Measurements from ENCODE around the gene MS4A10. TPM values are rescaled to one million over a fixed set of nuclear protein-coding genes. Genes with fewer than 3 reads are reported as not detected.

MS4A10 gene
- polyA plus RNA-seq, 2 of the 4 experiments (the other 2 are of a cell fraction): not detected

DNA sequence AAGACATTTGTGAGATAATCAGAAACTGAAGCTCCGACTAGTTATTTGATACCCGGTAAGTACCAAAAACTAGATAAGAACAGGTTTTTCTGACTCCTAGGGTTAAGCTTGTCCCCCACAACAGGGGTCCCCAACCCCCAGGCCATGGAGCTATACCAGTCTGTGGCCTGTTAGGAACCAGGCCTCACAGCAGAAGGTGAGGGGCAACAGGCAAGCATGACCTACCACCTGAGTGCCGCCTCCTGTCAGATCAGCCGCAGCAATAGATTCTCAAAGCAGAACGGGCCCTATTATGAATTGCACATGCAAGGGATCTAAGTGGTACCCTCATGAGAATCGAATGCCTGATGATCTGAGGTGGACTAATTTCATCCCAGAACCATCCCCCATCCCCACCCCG lies 1.2 kb upstream of the MS4A10 start:
- ATAC-seq: no peak
- H3K4me1 ChIP-seq: no peaks in the 10 kb centered on the region
- 71% methylated on average over 7 of the region's 7 CpGs for WGBS (ENCODE audit: missing lambda C conversion rate)
- FAIRE-seq: no peak
- ChIA-PET CTCF (interaction anchor here (0.7 to 3.2 kb wide), 4 partner anchors 8 to 47 kb away, joined by 3 to 13 read pairs (median 6); no protein-coding TSS in a partner anchor), POLR2A (no interaction called here)
- DNase-seq (ENCODE audit: low read depth in 1 of 2, low spot score in 1 of 2): no peak
- H3K27ac ChIP-seq: no peak overlapping the region
- no peak overlapping the region for H3K4me2 ChIP-seq
- TF ChIP-seq CHD2 (IDR thresholded peaks at IDR 0.05; ENCODE audit: low read length, partially characterized antibody) (no peak), FOSL2 (IDR thresholded peaks at IDR 0.05) (no peak), FOSL2 (CRISPR knock-in tag; IDR thresholded peaks at IDR 0.05) (no peak), CEBPB (IDR thresholded peaks at IDR 0.05) (no peak), RFX5 (IDR thresholded peaks at IDR 0.05) (no peak), FOSB (CRISPR knock-in tag; IDR thresholded peaks at IDR 0.05) (no peak), MAFK (IDR thresholded peaks at IDR 0.05; ENCODE audit: partially characterized antibody) (no peak), SREBF2 (IDR thresholded peaks at IDR 0.05) (no peak), CBX2 (IDR thresholded peaks at IDR 0.05; ENCODE audit: borderline replicate concordance, low read depth) (no peak)
- no peaks in the 10 kb centered on the region for H3K9me3 ChIP-seq
- H3K4me3 ChIP-seq: no peak overlapping the region

DNA sequence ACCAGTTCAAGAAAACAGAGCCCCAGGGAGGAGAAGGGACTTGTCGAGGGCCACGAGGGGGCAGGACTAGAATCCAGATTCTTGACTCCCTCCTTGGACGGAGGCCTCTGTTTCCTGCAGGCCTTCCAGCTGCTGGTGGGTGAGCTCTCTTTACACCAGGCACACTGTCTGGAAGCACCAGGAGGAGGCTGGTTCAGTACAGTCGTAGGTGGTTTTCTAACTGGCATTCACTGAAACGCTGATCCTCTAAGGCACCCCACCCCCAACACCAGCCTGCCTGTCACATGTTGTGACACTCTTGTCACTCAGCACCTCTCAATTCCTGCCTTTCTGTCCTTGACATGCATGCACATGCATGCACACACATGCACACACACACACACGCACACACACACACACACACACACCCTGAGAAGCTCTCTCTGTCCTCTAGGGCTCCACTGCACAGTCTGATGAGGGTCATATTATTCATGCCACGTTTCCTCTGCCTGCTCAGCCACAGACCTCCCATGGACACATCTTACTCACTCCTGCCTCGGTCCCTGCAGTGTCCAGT lies 751 bp downstream of the MS4A10 start:
- Histone ChIP-seq H3K4me1 (no peaks in the 10 kb centered on the region), H3K4me2 (no peak overlapping the region), H3K27ac (no peak overlapping the region), H3K4me3 (no peak overlapping the region), H3K9me3 (no peaks in the 10 kb centered on the region)
- FAIRE-seq (no peak), ATAC-seq (peak; percentile 43 to 48; a peak in 4 of 6 replicates), DNase-seq (ENCODE audit: low read depth in 1 of 2, low spot score in 1 of 2) (no peak)
- CTCF ChIA-PET: interaction anchor here (0.8 to 3.2 kb wide), 5 partner anchors 9 to 45 kb away, joined by 3 to 13 read pairs (median 8); no protein-coding TSS in a partner anchor
- POLR2A ChIA-PET: interaction anchor here (0.8 kb wide), 1 partner anchor 8 kb away, joined by 3 read pairs; no protein-coding TSS in a partner anchor
- WGBS (ENCODE audit: missing lambda C conversion rate): 29% methylated on average over 8 of the region's 8 CpGs
- TF ChIP-seq, protein P1, sequence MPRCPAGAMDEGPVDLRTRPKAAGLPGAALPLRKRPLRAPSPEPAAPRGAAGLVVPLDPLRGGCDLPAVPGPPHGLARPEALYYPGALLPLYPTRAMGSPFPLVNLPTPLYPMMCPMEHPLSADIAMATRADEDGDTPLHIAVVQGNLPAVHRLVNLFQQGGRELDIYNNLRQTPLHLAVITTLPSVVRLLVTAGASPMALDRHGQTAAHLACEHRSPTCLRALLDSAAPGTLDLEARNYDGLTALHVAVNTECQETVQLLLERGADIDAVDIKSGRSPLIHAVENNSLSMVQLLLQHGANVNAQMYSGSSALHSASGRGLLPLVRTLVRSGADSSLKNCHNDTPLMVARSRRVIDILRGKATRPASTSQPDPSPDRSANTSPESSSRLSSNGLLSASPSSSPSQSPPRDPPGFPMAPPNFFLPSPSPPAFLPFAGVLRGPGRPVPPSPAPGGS (IDR thresholded peaks at IDR 0.05): no peak
- TF ChIP-seq JUN (IDR thresholded peaks at IDR 0.05) (no peak), FOSB (CRISPR knock-in tag; IDR thresholded peaks at IDR 0.05) (no peak), MAFK (IDR thresholded peaks at IDR 0.05; ENCODE audit: partially characterized antibody) (no peak), EHF (CRISPR knock-in tag; IDR thresholded peaks at IDR 0.05) (no peak), NFE2L2 (conservative IDR thresholded peaks at IDR 0.05; ENCODE audit: low read length) (no peak), NR3C1 (IDR thresholded peaks at IDR 0.05) (no peak), RFX5 (IDR thresholded peaks at IDR 0.05) (no peak), TP53 (CRISPR knock-in tag; IDR thresholded peaks at IDR 0.05) (no peak), TFCP2L1 (CRISPR knock-in tag; IDR thresholded peaks at IDR 0.05) (no peak), JUNB (IDR thresholded peaks at IDR 0.05) (no peak), FOSL2 (IDR thresholded peaks at IDR 0.05) (no peak), FOSL2 (CRISPR knock-in tag; IDR thresholded peaks at IDR 0.05) (no peak), ZFP36 (IDR thresholded peaks at IDR 0.05; ENCODE audit: borderline replicate concordance, partially characterized antibody) (no peak)
- TF ChIP-seq, protein P2, sequence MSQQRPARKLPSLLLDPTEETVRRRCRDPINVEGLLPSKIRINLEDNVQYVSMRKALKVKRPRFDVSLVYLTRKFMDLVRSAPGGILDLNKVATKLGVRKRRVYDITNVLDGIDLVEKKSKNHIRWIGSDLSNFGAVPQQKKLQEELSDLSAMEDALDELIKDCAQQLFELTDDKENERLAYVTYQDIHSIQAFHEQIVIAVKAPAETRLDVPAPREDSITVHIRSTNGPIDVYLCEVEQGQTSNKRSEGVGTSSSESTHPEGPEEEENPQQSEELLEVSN (IDR thresholded peaks at IDR 0.05; ENCODE audit: borderline replicate concordance, low read depth): no peak
- TF ChIP-seq, protein P3, sequence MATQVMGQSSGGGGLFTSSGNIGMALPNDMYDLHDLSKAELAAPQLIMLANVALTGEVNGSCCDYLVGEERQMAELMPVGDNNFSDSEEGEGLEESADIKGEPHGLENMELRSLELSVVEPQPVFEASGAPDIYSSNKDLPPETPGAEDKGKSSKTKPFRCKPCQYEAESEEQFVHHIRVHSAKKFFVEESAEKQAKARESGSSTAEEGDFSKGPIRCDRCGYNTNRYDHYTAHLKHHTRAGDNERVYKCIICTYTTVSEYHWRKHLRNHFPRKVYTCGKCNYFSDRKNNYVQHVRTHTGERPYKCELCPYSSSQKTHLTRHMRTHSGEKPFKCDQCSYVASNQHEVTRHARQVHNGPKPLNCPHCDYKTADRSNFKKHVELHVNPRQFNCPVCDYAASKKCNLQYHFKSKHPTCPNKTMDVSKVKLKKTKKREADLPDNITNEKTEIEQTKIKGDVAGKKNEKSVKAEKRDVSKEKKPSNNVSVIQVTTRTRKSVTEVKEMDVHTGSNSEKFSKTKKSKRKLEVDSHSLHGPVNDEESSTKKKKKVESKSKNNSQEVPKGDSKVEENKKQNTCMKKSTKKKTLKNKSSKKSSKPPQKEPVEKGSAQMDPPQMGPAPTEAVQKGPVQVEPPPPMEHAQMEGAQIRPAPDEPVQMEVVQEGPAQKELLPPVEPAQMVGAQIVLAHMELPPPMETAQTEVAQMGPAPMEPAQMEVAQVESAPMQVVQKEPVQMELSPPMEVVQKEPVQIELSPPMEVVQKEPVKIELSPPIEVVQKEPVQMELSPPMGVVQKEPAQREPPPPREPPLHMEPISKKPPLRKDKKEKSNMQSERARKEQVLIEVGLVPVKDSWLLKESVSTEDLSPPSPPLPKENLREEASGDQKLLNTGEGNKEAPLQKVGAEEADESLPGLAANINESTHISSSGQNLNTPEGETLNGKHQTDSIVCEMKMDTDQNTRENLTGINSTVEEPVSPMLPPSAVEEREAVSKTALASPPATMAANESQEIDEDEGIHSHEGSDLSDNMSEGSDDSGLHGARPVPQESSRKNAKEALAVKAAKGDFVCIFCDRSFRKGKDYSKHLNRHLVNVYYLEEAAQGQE (IDR thresholded peaks at IDR 0.05): no peak
- TF ChIP-seq, protein P4, sequence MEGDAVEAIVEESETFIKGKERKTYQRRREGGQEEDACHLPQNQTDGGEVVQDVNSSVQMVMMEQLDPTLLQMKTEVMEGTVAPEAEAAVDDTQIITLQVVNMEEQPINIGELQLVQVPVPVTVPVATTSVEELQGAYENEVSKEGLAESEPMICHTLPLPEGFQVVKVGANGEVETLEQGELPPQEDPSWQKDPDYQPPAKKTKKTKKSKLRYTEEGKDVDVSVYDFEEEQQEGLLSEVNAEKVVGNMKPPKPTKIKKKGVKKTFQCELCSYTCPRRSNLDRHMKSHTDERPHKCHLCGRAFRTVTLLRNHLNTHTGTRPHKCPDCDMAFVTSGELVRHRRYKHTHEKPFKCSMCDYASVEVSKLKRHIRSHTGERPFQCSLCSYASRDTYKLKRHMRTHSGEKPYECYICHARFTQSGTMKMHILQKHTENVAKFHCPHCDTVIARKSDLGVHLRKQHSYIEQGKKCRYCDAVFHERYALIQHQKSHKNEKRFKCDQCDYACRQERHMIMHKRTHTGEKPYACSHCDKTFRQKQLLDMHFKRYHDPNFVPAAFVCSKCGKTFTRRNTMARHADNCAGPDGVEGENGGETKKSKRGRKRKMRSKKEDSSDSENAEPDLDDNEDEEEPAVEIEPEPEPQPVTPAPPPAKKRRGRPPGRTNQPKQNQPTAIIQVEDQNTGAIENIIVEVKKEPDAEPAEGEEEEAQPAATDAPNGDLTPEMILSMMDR (IDR thresholded peaks at IDR 0.05): no peak
- TF ChIP-seq, protein P5, sequence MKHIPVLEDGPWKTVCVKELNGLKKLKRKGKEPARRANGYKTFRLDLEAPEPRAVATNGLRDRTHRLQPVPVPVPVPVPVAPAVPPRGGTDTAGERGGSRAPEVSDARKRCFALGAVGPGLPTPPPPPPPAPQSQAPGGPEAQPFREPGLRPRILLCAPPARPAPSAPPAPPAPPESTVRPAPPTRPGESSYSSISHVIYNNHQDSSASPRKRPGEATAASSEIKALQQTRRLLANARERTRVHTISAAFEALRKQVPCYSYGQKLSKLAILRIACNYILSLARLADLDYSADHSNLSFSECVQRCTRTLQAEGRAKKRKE (CRISPR knock-in tag; IDR thresholded peaks at IDR 0.05; ENCODE audit: low read depth): no peak

All from A549 (cell line).